Measurements from ENCODE around the gene KLHL5.

GRCh38 chr4:39146211-39146610 is 84.2 kb downstream of the KLHL5 start:
- TF ChIP-seq CTCF (IDR thresholded peaks at IDR 0.05; ENCODE audit: low read depth, low read length) (no peak), MYC (IDR thresholded peaks at IDR 0.05; ENCODE audit: low read depth, low read length) (no peak)
